ENCODE results near the gene CERS2.

CERS2 gene

GRCh38 chr1:150974580-150975478 lies at the start of gene CERS2:
Gene CERS2, minus strand, starts transcription at chr1:150974835. Its CDS starts 5,745 bp downstream, at chr1:150969090.
- FAIRE-seq = no peak

GRCh38 chr1:151013518-151013917 lies 38.9 kb upstream of the CERS2 start:
- DNase-seq (ENCODE audit: insufficient read length, low spot score) (no peak), FAIRE-seq (no peak)
- TF ChIP-seq POLR2A (IDR thresholded peaks at IDR 0.05; ENCODE audit: low read depth, low read length) = no peak

More at GRCh38 chr1:150974580-150975478, at the start of gene CERS2:
- peak; percentile 75 for TF ChIP-seq POLR2A (IDR thresholded peaks at IDR 0.05; ENCODE audit: low read depth, low read length)
- peak; percentile 90 for DNase-seq (ENCODE audit: insufficient read length, low spot score)

GRCh38 chr1:151012684-151013471 lies 38.2 kb upstream of the CERS2 start:
- no peak for FAIRE-seq
- TF ChIP-seq POLR2A (IDR thresholded peaks at IDR 0.05; ENCODE audit: low read depth, low read length) = no peak
- no peak for DNase-seq (ENCODE audit: insufficient read length, low spot score)

- TF ChIP-seq POLR2A (IDR thresholded peaks at IDR 0.05; ENCODE audit: low read depth, low read length) = no peak
- no peak for DNase-seq (ENCODE audit: insufficient read length, low spot score)
- no peak for FAIRE-seq
Observed at GRCh38 chr1:151011154-151011850, 36.7 kb upstream of the CERS2 start.

- DNase-seq (ENCODE audit: insufficient read length, low spot score) (no peak), FAIRE-seq (no peak)
- TF ChIP-seq POLR2A (IDR thresholded peaks at IDR 0.05; ENCODE audit: low read depth, low read length) = no peak
Observed at GRCh38 chr1:151010346-151010726, 35.7 kb upstream of the CERS2 start.

- no peak; the same call in 1 of the 2 replicates for TF ChIP-seq POLR2A (IDR thresholded peaks at IDR 0.05; ENCODE audit: low read depth, low read length)
- no peak for FAIRE-seq
- DNase-seq (ENCODE audit: insufficient read length, low spot score) = no peak
Observed at GRCh38 chr1:151009674-151010345, 35.2 kb upstream of the CERS2 start.

- no peak for TF ChIP-seq POLR2A (IDR thresholded peaks at IDR 0.05; ENCODE audit: low read depth, low read length)
- FAIRE-seq (no peak), DNase-seq (ENCODE audit: insufficient read length, low spot score) (no peak)
Observed at GRCh38 chr1:151009206-151009587, 34.6 kb upstream of the CERS2 start.

- no peak for FAIRE-seq
Observed at GRCh38 chr1:151008244-151009205, 33.9 kb upstream of the CERS2 start, which contains the start of gene PRUNE1. Gene PRUNE1, plus strand, starts transcription at chr1:151008449. Its CDS starts 184 bp downstream, at chr1:151008633.

GRCh38 chr1:151007853-151008243 lies 33.2 kb upstream of the CERS2 start:
- DNase-seq (ENCODE audit: insufficient read length, low spot score) (no peak), FAIRE-seq (no peak)
- no peak for TF ChIP-seq POLR2A (IDR thresholded peaks at IDR 0.05; ENCODE audit: low read depth, low read length)

More at GRCh38 chr1:151008244-151009205, 33.9 kb upstream of the CERS2 start, which contains the start of gene PRUNE1:
- DNase-seq (ENCODE audit: insufficient read length, low spot score) = peak; percentile 100
- TF ChIP-seq POLR2A (IDR thresholded peaks at IDR 0.05; ENCODE audit: low read depth, low read length) = peak; percentile 73

- FAIRE-seq = no peak
- no peak for TF ChIP-seq POLR2A (IDR thresholded peaks at IDR 0.05; ENCODE audit: low read depth, low read length)
- peak; percentile 86 for DNase-seq (ENCODE audit: insufficient read length, low spot score)
Observed at GRCh38 chr1:151006327-151007052, 31.9 kb upstream of the CERS2 start, which contains the start of gene MINDY1. Gene MINDY1, minus strand, starts transcription at chr1:151006902. Its CDS starts 4,285 bp downstream, at chr1:151002617.

- TF ChIP-seq POLR2A (IDR thresholded peaks at IDR 0.05; ENCODE audit: low read depth, low read length) = no peak
- DNase-seq (ENCODE audit: insufficient read length, low spot score) = no peak
- no peak for FAIRE-seq
Observed at GRCh38 chr1:151005729-151006319, 31.2 kb upstream of the CERS2 start.

Measured in H54 (cell line).